Endodermal cell (in vitro differentiated cells): ENCODE data around the gene ZNF805. TPM values are rescaled to one million over a fixed set of nuclear protein-coding genes. Genes with fewer than 3 reads are reported as not detected.
A peak's percentile ranks its signal among the peaks of the same experiment; 100 is the strongest.
"Not testable (repeated sequence)": the region's sequence is repeated elsewhere in the genome, so short reads cannot be mapped to it uniquely, and the experiment has no call there.

Experiments used
- DNase-seq: peaks from one replicate; pipeline ENCODE4 v3.0.0-alpha.2; 2017
- H3K27ac ChIP-seq: 2 replicates; pipeline ENCODE4 v1.5.1; 2013; ENCODE audit warnings: mild to moderate bottlenecking, low read depth, low read length, moderate library complexity
- H3K27me3 ChIP-seq: 2 replicates; pipeline ENCODE4 v1.6.1; 2013; ENCODE audit warnings: mild to moderate bottlenecking, low read length, moderate library complexity; ENCODE audit not compliant: insufficient read depth, control insufficient read depth, poor library complexity, severe bottlenecking
- H3K36me3 ChIP-seq: 2 replicates; pipeline ENCODE4 v1.7.0; 2013; ENCODE audit warnings: mild to moderate bottlenecking, low read length, moderate library complexity; ENCODE audit not compliant: control insufficient read depth, insufficient read depth
- H3K4me1 ChIP-seq: one replicate; pipeline ENCODE4 v1.7.0; 2013; ENCODE audit warnings: low read length; ENCODE audit not compliant: control insufficient read depth, insufficient read depth
- H3K4me3 ChIP-seq: 2 replicates; pipeline ENCODE4 v1.5.1; 2013; ENCODE audit warnings: mild to moderate bottlenecking, low read length, moderate library complexity
- H3K9ac ChIP-seq: 2 replicates; pipeline ENCODE4 v1.6.1; 2013; ENCODE audit warnings: mild to moderate bottlenecking, low read length, moderate library complexity; ENCODE audit not compliant: poor library complexity, severe bottlenecking; ENCODE audit errors: extremely low read depth
- H3K9me3 ChIP-seq: 2 replicates; pipeline ENCODE4 v1.6.1; 2013; ENCODE audit warnings: mild to moderate bottlenecking, low read length, moderate library complexity; ENCODE audit not compliant: control insufficient read depth
- H3K27ac Mint-ChIP-seq: 2 replicates; pipeline ENCODE4 v1.8.0; 2020; ENCODE audit warnings: mixed read lengths
- H3K27me3 Mint-ChIP-seq: 2 replicates; pipeline ENCODE4 v1.8.0; 2021; ENCODE audit warnings: mild to moderate bottlenecking, mixed read lengths; ENCODE audit not compliant: insufficient read depth
- H3K36me3 Mint-ChIP-seq: 2 replicates; pipeline ENCODE4 v1.8.0; 2020; ENCODE audit warnings: low read depth, mixed read lengths
- H3K4me1 Mint-ChIP-seq: 2 replicates; pipeline ENCODE4 v1.8.0; 2020; ENCODE audit warnings: mixed read lengths
- H3K4me3 Mint-ChIP-seq: 2 replicates; pipeline ENCODE4 v1.8.0; 2020; ENCODE audit warnings: mild to moderate bottlenecking, moderate library complexity, mixed read lengths
- H3K9me3 Mint-ChIP-seq: 2 replicates; pipeline ENCODE4 v1.8.0; 2020; ENCODE audit warnings: mild to moderate bottlenecking, mixed read lengths
- WGBS, 2 experiments: methylation state at CpG; one replicate each; pipeline versions ENCODE4 v1.1.5 to v1.1.7; 2013; ENCODE audit warnings: missing lambda C conversion rate in 2 of 2, mixed read lengths in 1 of 2; ENCODE audit not compliant: insufficient coverage in 1 of 2, insufficient read length in 1 of 2; 5-methylcytosine and 5-hydroxymethylcytosine counted together
- total RNA-seq, 2 donors: library from RNA; stranded (reverse); fragmentation: NEBNext Ultra II Directional in 1 of 2; extraction: Animal tissue kit (Norgen Biotek cat#: 25700) in 1 of 2; gene quantifications; 2 replicates in 1 of 2; 3 replicates in 1 of 2; pipeline ENCODE4 v1.2.1, GENCODE V29; 2021
- TF ChIP-seq, protein P1 (sequence below): fragments of 200-600 bp; sonication (generic); conservative IDR thresholded peaks from 2 replicates; pipeline ENCODE4 v1.5.0; 2021; ENCODE audit warnings: antibody characterized with exemption, mild to moderate bottlenecking

Gene ZNF805
- total RNA-seq, 2 donors from 2014 or later, result 16.6 to 21.1 TPM

DNA sequence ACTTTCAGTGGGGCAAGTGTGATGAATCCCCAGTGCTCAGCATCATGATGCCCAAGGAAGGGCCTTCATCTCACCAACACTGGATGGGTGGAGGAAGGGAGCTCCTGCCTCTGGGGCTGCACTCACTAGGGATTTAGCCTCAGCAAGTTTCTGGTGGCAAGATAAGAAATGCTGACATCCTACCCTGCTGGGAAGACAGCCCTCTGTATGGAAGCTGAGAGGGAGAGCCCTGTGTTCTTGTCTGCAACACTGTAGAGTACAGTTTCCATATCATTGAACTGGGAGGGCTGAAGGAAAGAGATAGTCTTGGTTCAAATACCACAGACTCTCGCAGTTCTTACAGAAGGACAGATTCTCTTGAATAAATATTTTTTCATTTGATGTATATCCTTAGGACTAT is 32.6 kb downstream of the ZNF805 start:
- peaks cover 17% of the 10 kb centered on the region for H3K4me1 Mint-ChIP-seq
- no peak overlapping the region for H3K4me3 Mint-ChIP-seq
- no CpG with 5 or more reads among the region's 1 CpG for WGBS, 2 experiments

DNA sequence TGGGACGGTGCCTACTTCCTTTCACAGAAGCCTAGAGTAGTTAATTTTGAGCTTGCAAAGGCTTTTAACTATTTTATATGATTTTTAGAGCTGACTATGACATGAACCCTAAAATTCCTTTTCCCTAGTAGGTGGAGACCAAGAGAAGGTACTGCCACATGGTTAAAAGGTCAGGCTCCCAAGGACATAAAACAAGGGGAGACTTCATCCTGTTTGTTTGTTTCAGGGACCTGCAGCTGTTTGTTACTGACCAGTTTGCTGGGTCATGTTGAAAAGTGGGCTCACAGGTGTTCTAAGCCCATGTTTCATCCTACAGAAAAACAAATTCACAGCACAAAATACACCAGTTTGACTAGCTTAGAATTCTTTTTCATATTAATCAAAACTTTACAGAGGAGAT is 36.0 kb downstream of the ZNF805 start:
- no peak overlapping the region for H3K9ac ChIP-seq
- no peak overlapping the region for H3K27ac Mint-ChIP-seq
- no peak overlapping the region for H3K4me3 ChIP-seq
- TF ChIP-seq, protein P1, sequence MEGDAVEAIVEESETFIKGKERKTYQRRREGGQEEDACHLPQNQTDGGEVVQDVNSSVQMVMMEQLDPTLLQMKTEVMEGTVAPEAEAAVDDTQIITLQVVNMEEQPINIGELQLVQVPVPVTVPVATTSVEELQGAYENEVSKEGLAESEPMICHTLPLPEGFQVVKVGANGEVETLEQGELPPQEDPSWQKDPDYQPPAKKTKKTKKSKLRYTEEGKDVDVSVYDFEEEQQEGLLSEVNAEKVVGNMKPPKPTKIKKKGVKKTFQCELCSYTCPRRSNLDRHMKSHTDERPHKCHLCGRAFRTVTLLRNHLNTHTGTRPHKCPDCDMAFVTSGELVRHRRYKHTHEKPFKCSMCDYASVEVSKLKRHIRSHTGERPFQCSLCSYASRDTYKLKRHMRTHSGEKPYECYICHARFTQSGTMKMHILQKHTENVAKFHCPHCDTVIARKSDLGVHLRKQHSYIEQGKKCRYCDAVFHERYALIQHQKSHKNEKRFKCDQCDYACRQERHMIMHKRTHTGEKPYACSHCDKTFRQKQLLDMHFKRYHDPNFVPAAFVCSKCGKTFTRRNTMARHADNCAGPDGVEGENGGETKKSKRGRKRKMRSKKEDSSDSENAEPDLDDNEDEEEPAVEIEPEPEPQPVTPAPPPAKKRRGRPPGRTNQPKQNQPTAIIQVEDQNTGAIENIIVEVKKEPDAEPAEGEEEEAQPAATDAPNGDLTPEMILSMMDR, result no peak
- H3K36me3 Mint-ChIP-seq, result peaks cover 3% of the 10 kb centered on the region
- no peak overlapping the region for H3K27ac ChIP-seq
- H3K9me3 ChIP-seq, result no peaks in the 10 kb centered on the region
- H3K4me1 ChIP-seq, result no peaks in the 10 kb centered on the region
- H3K4me3 Mint-ChIP-seq, result no peak overlapping the region
- H3K36me3 ChIP-seq, result no peaks in the 10 kb centered on the region
- DNase-seq, result no peak
- H3K4me1 Mint-ChIP-seq, result peaks cover 17% of the 10 kb centered on the region
- no peaks in the 10 kb centered on the region for H3K9me3 Mint-ChIP-seq
- 100% methylated on average over 1 of the region's 1 CpG; no CpG with 5 or more reads in 1 of the 2 experiments for WGBS, 2 experiments
- no peaks in the 10 kb centered on the region for H3K27me3 ChIP-seq
- no peaks in the 10 kb centered on the region for H3K27me3 Mint-ChIP-seq

More for the DNA sequence above, 32.6 kb downstream of the ZNF805 start:
- no peaks in the 10 kb centered on the region for H3K36me3 ChIP-seq
- no peaks in the 10 kb centered on the region for H3K9me3 ChIP-seq
- no peak overlapping the region for H3K4me3 ChIP-seq
- H3K27me3 Mint-ChIP-seq, result no peaks in the 10 kb centered on the region
- TF ChIP-seq, protein P1, result no peak
- no peak for DNase-seq
- no peaks in the 10 kb centered on the region for H3K27me3 ChIP-seq
- no peaks in the 10 kb centered on the region for H3K9me3 Mint-ChIP-seq
- no peak overlapping the region for H3K27ac ChIP-seq
- H3K27ac Mint-ChIP-seq, result no peak overlapping the region
- no peaks in the 10 kb centered on the region for H3K4me1 ChIP-seq
- H3K36me3 Mint-ChIP-seq, result peaks cover 5% of the 10 kb centered on the region
- H3K9ac ChIP-seq, result no peak overlapping the region

DNA sequence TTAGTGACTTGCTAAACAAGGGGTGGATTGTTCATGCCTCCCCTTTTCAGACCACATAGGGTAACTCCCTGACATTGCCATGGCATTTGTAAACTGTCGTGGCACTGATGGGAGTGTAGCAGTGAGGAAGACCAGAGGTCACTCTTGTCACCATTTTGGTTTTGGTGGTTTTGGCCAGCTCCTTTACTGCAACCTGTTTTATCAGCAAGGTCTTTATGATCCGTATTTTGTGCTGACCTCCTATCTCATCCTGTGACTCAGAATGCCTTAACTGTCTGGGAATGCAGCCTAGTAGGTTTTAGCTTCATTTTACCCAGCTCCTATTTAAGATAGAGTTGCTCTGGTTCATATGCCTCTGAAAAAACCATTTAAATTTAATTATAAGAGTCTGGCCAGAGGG is 38.0 kb downstream of the ZNF805 start:
- H3K27ac ChIP-seq, H3K9ac ChIP-seq, H3K27me3 Mint-ChIP-seq, H3K4me3 Mint-ChIP-seq, DNase-seq, H3K4me1 ChIP-seq, H3K9me3 Mint-ChIP-seq, H3K9me3 ChIP-seq, H3K27ac Mint-ChIP-seq, H3K27me3 ChIP-seq: not testable (repeated sequence)
- 88 to 100% methylated on average over 2 of the region's 2 CpGs for WGBS, 2 experiments
- peak overlapping the region; percentile 93 for H3K4me3 ChIP-seq
- peaks cover 12% of the 10 kb centered on the region for H3K36me3 ChIP-seq
- H3K36me3 Mint-ChIP-seq, result peaks cover 14% of the 10 kb centered on the region
- H3K4me1 Mint-ChIP-seq, result peaks cover 16% of the 10 kb centered on the region
